H4 (cell line): Measurements from ENCODE around the gene SART3. TPM values are rescaled to one million over a fixed set of nuclear protein-coding genes. Genes with fewer than 3 reads are reported as not detected.

Source experiments
- DNase-seq: peaks from one replicate; pipeline ENCODE4 v3.0.0-alpha.2; 2015; ENCODE audit warnings: low spot score
- total RNA-seq: library from RNA; depleted of rRNA; stranded (reverse); fragments of >200 nt; shearing (Covaris generic); gene quantifications from 2 replicates; pipeline ENCODE4 v1.2.3, GENCODE V29; 2014; rRNA removed

SART3 gene, protein sequence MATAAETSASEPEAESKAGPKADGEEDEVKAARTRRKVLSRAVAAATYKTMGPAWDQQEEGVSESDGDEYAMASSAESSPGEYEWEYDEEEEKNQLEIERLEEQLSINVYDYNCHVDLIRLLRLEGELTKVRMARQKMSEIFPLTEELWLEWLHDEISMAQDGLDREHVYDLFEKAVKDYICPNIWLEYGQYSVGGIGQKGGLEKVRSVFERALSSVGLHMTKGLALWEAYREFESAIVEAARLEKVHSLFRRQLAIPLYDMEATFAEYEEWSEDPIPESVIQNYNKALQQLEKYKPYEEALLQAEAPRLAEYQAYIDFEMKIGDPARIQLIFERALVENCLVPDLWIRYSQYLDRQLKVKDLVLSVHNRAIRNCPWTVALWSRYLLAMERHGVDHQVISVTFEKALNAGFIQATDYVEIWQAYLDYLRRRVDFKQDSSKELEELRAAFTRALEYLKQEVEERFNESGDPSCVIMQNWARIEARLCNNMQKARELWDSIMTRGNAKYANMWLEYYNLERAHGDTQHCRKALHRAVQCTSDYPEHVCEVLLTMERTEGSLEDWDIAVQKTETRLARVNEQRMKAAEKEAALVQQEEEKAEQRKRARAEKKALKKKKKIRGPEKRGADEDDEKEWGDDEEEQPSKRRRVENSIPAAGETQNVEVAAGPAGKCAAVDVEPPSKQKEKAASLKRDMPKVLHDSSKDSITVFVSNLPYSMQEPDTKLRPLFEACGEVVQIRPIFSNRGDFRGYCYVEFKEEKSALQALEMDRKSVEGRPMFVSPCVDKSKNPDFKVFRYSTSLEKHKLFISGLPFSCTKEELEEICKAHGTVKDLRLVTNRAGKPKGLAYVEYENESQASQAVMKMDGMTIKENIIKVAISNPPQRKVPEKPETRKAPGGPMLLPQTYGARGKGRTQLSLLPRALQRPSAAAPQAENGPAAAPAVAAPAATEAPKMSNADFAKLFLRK
- 43.2 and 44.8 TPM in 2 replicates for total RNA-seq

DNA sequence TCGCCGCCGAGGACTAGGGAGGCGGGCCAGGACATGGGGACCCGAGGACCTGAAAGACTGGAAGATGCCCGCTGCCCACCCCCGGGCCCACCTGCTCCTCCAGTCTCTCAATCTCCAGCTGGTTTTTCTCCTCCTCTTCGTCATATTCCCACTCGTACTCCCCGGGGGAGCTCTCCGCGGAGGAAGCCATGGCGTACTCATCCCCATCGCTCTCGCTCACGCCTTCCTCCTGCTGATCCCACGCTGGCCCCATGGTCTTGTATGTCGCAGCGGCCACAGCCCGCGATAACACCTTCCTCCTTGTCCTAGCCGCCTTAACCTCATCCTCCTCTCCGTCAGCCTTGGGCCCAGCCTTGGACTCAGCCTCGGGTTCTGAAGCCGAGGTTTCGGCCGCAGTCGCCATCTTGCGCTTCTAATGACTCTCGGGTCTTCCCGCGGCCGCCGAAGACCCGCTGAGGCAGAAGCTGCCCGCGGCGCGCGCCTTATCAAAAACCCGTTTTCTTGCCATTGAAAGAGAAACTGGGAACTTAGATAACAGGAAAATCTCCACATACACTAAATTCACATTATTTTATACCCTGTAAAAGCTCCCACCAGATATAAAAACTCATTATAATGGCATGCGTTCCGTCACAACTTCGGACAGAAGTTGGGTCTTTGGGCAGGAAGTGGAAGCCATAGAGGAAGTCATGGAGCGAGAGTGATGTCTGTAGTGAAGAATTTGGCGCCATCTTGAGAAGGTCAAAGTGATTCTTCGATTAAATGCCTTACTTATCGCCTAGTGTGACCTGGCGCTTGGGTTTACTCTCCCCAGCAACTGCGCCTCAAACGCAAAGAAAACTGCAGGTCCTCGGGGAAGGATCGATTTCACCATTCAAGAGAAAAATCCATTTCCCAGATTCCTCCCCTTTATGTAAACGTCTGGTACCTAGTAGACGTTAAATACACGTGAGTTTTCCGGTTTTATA is at the start of gene SART3:
SART3 (minus strand) TSS at position 422 of the 968 bp plus-strand sequence; CDS start at position 403, 19 bp downstream.
- DNase-seq: peak; percentile 88

DNA sequence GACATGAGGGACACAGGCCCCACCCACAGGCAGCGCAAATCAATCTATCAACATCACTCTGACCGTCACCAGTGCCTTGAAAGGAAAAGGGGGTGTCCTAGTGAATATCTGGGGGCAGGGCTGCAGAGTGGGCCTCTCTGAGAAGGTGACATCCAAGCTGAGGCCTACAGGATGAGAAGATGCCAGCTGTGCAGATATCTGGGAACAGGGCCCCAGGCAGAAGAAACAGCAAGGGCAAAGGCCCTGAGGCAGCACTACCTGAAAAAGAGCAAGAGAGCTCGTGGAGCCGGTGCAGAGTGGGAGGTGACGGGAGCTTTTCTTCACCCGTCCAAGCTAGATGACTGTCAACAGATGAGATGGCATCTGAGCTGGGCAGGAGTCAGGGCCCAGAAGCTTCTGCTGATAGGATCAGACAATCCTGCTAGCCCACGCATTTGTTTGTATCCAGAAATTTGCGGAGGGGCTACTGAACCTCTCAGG is 49.4 kb upstream of the SART3 start:
- DNase-seq: no peak

DNA sequence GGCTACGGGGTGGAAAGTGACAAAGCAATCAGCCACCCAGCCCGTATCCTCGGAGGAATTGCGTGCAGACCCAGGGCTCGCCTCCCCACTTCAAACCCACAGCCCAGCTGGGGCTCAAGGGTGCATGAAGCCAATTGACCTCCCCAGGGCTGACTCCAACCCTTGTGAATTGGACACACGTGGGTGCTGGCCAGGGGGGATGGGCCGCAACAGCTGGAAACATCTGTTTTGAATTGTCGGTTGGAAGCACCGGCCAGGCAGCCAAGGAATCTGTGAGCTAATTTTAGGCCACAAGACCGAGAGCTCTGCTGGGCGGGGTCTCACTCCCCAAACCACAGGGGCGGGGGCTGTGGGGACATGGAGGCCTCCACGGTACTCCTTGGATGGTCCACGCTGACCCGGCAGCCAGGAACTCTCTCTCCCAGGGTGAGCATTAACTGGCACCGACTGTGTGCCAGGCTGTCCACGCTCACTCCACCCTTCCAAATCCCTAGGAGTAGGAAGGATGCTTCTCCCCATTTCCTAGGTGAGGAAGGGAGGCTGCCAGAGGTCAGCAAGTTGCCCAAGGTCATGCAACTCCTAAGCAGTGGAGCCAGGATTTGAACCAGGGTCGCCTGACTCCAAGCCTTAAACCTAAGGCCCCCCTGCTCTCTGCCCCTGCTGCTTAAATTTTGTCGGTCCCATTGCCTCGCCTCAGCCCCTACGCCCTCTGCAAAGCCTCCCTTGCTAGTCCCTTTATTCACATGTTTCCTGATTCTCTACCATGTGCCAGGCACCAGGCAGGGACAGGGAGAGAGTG is 48.8 kb upstream of the SART3 start:
- DNase-seq: peak; percentile 69

DNA sequence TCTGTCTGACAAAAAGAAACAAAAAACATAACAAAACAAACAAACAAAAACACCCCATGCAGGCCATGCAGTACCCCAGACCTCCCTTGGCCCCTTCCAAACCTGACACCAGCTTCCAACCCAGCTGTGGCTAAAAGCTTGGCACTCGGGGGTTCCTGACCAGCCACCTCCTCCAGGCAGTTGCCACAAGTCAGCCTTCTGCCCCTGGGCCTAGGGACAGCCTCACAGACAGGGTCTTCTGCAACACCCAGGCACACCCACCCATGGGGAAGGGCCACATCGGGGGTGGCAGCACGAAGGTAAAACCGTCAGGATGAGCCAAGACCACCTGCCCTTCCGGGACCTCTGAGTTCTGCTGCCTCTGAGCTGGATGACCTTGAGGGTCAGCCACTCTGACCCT is 47.6 kb upstream of the SART3 start:
- DNase-seq: no peak

DNA sequence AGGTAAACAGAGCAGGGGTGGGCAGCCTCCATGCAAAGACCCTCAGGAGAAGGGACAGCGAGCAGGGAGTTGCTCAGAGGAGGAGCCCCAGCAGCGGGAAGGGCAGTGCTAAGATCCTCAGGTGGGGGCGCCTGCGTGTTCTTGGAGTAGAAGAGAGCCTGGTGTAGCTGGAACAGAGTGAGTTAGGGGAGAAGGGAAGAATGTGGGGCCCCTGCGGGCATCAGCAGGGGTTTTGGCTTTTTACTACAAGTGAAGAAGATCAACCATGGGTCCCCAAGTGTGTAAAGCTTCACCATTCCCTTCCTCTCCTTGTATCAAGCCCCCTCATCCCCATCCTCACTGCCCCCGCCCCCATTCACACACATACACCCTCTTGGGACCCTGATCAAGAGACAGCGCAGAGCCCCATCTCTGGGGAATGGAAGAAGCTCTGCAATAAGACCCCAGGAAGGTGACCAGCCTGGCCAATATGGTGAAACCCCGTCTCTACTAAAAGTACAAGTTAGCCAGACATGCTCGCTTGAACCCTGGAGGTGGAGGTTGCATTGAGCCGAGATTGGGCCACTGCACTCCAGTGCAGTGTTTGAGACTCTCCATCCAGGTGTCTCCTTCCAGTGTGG is 47.1 kb upstream of the SART3 start:
- no peak for DNase-seq

DNA sequence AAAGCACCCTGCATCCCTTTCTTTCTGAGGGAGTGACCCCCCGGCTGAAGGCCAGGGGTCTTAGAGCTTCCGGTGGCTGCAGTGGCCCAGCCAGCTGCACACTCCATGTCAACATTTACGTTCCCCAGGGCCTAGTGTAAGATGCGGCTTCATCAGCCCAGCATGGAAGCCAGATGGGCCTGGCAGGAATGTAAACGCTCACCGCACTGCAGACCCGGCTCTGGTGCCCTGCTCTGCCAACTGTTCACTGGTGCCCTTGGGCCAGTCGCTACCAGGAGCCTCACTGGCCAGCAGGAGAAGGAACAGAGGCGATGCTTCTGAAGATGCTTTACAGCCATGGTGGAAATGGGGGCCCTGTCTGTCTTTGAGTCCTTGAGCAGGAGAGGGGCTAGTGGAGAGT is 45.5 kb upstream of the SART3 start:
- DNase-seq: no peak

DNA sequence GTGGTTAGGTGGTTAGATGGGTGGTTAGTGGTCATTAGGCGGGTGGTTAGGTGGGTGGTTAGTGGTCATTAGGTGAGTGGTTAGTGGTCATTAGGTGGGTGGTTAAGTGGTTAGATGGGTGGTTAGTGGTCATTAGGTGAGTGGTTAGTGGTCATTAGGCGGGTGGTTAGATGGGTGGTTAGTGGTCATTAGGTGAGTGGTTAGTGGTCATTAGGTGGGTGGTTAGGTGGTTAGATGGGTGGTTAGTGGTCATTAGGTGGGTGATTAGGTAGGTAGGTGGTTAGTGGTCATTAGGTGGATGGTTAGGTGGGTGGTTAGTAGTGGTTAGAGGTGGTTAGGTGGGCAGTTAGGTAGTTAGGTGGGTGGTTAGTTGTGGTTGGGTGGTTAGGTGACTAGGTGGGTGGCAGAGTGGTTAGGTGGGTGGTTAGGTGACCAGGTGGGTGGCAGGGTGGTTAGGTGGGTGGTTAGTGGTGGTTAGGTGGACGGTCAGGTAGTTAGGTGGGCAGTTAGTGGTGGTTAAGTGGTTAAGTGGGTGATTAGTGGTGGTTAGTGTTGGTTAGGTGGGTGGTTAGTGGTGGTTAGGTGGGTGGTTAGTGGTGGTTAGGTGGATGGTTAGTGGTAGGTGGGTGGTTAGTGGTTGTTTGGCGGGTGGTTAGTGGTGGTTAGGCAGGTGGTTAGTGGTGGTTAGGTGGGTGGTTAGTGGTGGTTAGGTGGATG is 44.9 kb upstream of the SART3 start:
- DNase-seq: no peak

DNA sequence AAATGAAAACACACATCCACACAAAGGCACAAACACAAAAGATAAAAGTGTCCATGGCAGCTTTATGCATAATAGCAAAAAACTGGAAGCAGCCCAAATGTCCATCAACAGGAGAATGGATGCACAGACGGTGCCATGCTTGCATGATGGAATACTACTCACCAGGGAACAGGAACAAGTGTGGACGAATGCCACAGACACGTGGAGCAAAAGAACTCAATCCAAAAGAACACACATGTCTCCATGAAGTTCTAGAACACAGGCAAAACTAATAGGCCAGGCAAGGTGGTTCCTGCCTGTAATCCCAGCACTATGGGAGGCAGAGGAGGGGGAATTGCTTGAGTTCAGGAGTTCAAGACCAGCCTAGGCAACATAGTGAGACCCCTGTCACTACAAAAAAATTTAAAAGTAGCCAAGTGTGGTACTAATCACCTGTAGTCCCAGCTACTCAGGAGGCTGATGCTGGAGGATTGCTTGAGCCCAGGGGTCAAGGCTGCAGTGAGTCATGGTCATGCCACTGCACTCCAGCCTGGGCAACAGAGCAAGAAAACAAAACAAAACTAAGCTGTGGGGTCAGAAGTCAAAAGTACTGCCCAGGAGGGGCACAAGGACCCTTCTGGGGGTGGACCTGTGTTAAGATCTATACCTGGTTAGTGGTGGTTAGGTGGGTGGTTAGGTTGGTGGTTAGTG is 44.2 kb upstream of the SART3 start:
- no peak for DNase-seq

DNA sequence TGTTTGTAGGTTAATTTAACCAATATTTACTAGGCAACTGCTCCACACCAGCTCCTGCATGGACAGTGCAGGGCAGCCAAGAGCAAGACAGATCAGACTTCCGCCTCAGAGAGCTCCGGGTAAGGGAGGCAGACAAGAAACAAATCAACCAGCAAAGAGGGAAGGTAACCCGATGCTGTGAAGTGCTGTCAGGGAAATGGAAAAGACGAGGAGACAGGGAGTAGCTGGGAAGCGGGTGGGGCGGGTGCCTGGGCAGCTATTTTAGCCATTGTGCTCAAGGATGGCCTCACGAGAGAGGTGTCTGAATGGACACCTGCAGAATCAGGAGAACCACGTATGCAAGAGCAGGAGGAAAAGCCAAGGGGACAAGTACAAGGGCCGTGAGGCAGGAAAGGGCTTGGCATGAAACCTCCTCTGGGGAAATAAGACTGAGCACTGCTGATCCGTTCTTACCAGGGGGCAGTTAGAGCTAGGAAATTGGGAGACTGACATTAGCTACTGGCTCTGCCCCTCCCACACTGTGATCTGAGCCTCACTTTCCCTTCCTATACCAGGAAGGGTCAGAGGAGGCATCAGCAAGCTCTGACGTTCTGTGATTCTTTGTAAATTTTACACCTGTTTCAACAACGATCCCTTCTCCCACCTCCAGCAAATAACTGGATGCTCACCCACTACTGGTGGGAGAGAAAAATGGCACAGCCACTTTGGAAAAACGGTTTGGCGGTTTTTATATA is 43.4 kb upstream of the SART3 start:
- no peak for DNase-seq

DNA sequence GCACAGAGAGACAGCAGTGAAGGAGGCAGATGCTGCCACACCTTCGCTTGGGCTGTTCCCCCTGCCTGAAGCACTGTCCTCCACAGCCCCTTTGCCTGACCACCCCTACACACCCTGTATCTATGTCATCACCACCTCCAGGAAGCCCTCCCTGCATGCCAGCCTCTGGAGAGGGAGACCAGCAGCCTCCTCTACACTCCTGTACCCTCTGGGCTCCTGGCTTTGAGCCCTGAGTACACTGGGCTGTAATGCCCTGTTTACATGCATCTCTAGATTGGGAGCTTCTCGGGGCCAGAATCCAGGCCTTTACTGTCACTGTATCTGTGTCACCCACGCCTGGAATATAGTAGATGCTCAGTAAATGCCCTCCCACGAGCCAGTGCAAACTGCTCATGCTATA is 42.8 kb upstream of the SART3 start:
- no peak for DNase-seq

DNA sequence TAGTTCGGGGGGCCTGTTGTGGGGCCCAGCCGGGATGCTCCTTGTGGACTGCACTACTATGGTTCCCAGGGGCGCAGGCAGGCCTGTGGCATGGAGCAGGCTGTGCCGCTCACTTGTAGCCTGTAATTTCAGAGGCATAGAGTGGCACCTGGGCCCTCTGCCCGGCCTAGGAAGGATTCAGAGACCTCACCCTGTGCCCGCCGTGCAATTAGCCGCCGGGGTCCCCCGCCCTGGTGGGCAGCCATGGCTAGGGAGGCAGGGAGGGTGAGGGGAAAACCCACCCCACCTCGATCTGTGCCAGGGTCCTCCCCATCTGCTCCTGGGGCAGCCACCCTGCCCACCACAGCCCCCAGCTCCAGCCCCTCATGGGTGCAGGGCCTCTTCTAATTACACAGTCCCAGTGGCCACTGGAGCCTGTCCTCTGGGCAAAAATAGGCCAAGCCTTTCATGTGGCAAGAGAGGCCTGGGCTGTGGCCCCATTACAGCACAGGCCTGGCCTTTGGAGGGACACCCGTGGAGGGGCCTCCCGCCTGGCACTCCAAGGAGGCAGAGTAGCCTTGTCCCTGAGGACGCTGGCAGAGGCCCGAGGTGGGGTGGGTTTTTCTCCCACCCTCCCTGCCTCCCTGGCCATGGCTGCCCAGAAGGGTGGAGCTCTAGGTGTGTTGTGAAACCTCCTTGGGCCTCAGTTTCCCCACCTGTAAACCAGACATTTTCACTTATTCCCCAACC is 42.2 kb upstream of the SART3 start:
- DNase-seq: no peak

DNA sequence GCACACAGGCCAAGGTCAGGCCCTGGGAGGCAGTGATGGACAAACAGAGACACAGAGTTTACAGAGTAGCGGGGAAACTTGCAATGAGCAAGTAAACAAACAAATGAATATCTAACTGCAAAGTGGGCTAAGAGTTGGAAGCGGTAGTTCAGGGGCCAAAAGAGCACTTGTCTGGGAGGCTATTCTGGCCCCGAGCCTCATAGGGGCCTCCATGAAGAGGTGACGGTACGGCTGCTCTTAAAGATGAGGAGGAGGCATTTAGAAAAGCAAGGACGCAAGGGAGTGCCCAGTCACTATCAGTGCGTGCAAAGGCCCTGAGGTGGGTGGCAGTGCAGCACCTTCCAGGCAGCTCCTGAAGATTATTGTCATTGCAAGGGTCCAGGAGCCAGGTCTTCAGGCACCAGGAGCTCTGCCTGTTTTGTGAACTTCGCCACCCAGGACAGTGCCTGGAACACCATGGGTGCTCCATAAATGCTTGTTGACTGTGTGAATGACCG is 41.3 kb upstream of the SART3 start:
- DNase-seq: no peak

DNA sequence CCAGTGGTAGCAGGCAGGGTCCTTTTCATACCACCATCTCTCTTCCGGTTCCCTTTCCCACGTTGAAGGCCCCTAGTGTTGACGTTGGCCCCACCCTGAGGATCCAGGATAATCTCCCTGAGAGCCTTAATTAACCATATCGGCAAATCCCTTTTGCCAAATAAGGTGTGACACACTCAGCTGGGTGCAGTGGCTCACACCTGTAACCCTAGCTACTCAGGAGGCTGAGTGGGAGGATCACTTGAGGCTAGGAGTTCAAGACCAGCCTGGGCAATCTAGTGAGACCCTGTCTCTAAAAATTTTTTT is 39.7 kb upstream of the SART3 start:
- DNase-seq: no peak

DNA sequence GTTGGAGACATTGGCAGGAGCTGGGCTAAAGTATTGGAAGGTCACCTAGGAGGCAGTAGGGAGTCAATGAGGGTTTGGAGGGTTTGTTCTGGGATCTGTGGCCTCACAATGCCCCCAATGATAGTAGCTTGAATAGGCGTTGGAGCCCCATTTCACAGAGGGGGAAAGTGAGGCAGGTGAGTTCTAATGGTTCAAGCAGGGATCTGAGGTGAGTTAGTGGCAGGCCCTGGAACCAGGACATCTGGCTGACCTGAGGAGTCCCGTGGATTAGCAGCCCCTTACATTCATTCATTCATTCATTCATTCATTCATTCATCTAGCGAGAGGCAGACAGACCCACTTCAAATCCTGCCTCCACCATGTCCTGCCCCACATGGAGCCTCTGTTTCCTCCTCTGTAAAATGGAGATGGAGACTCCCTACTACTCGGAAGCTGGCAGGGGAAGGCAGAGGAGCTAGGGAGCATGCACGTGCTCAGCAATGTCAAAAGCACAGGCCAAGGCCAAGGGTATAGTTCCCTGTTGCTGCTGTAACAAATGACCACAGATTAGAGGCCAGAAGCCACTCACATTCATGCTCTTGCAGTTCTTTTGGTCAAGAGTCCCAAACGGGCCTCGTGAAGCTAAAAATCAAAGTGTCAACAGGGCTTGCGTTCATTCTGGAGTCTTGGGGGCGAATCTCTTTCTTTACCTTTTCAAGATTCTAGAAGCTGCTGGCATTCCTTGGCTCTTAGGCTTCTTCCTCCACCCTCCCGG is 39.2 kb upstream of the SART3 start:
- DNase-seq: no peak

DNA sequence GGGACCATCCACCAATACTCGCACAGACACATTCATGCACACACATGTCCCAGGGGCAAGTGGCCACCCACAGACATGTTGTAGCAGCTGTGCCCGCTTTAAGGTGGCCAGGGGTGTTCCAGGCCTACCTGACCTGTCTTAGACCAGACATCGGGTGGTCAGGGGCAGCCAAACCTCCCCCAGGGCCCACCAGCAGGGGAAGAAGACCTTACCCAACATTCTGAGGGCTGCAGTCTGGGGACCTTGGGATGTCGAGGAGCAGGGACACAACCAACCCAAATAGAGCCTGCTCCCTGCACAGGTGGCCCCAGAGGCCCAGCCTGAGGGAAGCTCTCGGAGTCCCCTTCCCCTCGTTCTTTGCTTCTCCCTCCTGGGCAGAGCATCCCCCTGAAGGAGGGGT is 38.6 kb upstream of the SART3 start:
- no peak for DNase-seq

DNA sequence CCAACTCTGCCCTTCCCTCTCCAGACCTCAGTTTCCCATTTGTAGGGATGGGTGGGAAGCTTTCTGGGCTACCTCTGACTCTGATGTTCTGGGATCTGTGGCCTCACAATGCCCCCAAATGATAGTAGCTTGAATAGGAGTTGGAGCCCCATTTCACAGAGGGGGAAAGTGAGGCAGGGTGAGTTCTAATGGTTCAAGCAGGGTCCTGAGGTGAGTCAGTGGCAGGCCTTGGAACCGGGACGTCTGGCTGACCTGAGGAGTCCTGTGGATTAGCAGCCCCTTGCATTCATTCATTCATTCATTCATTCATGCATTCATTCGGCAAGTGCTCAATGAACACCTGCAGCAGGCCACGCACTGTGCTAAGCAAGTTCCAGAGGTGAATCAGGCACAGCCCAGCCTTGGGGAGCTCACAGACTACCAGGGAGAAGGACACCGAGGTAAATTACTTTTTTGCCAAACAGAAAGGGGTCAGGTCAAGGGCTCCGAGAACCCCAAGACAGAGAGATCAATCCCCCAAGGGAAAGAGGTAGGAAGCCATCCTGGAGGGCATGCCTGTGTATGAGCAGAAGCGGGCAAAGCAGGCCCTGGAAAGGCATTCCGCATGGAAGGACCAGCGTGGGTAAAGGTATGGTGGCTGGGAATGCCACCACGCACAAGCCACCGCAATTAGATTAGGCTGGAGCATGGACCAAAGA is 37.7 kb upstream of the SART3 start:
- DNase-seq: no peak
